T-helper 2 cell treated with Interferon-gamma antibody and Interleukin-4, amounts not matched to agents 5 μg/mL and 100 μg/mL, for 36 hours (primary cell): ENCODE results near the gene RECK.

Experiments
- DNase-seq: peaks from one replicate; pipeline ENCODE4 v3.0.0; 2021; ENCODE audit warnings: low spot score
- H3K27ac Mint-ChIP-seq: one replicate; pipeline ENCODE4 v1.8.0; 2021; ENCODE audit warnings: mild to moderate bottlenecking, mixed read lengths
- H3K27me3 Mint-ChIP-seq: one replicate; pipeline ENCODE4 v1.8.0; 2021; ENCODE audit warnings: low read depth, mixed read lengths
- H3K36me3 Mint-ChIP-seq: one replicate; pipeline ENCODE4 v1.8.0; 2021; ENCODE audit warnings: low read depth, mixed read lengths
- H3K4me1 Mint-ChIP-seq: one replicate; pipeline ENCODE4 v1.8.0; 2021; ENCODE audit warnings: low read depth, mixed read lengths
- H3K4me3 Mint-ChIP-seq: one replicate; pipeline ENCODE4 v1.8.0; 2022; ENCODE audit warnings: mild to moderate bottlenecking, moderate library complexity, mixed read lengths
- H3K9me3 Mint-ChIP-seq: one replicate; pipeline ENCODE4 v1.8.0; 2021; ENCODE audit warnings: mixed read lengths

The RECK gene

DNA sequence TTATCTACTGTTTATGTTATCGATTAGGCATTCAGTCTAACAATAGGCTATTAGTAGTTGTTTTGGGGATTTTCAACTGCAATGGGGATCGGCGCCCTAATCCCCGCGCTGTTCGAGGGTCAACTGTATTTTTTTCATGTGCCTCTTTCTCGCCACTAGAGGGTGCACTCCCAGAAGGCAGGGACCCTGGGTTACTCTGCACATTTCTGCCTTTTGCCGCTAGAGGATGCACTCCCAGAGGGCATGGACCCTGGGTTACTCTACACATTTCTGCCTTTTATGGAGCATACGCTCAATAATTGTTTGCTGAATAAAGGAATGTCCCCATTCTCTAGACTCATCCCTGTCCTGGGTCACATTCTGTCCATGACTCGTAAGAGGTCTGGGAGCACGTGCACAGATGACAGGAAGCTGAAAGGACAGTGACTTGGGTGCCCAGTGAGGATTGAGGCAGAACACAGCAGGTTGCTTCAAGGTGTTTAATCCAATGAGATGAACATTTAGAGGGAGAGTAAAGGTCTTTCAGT, 27.9 kb upstream of the RECK start:
- Mint-ChIP-seq H3K27me3 (peaks cover 41% of the 10 kb centered on the region), H3K4me3 (no peak overlapping the region), H3K9me3 (peaks cover 9% of the 10 kb centered on the region), H3K36me3 (no peaks in the 10 kb centered on the region), H3K27ac (no peak overlapping the region), H3K4me1 (peaks cover 14% of the 10 kb centered on the region)
- peak; percentile 51 for DNase-seq

DNA sequence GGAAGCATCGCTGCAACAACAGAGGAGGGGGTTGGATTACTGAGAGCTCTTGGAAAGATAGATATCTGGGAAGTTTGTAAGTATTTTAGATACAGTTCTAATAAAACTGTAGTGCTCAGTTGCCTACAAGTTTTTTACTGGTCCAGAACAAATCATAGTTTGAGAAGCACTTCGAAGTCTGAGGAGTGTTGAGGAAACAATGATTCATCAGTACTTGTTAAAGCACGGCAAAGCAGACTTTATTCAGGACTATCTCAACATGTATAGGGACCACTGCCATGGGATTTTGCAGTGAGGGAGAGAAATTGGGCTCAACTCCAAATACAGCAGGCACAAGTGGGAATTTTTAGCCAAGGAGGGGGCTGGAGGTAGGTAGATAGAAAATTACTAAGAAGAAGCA, 25.3 kb upstream of the RECK start:
- no peak overlapping the region for H3K4me3 Mint-ChIP-seq
- H3K36me3 Mint-ChIP-seq, result no peaks in the 10 kb centered on the region
- peaks cover 14% of the 10 kb centered on the region for H3K4me1 Mint-ChIP-seq
- no peak overlapping the region for H3K27ac Mint-ChIP-seq
- DNase-seq, result no peak
- peaks cover under 1% of the 10 kb centered on the region for H3K9me3 Mint-ChIP-seq
- H3K27me3 Mint-ChIP-seq, result peaks cover 51% of the 10 kb centered on the region

DNA sequence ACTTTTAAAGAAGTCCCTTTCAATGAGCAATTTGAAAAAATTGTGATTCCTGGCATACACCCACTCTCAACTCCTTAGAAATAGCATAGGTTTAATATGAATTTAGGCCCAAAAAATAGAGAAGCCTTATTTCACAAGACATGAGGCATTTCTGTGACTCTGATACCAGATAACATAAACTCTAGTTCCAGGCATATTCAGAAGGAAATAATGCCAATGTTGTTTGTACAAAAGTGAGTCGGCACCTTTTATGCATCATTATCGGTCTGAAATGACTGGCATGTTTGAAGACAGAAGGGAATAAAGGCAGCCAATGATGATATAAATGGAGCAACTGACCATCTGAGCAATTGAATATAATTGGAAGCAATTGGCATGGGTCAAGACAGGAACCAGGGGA, 19.4 kb upstream of the RECK start:
- no peaks in the 10 kb centered on the region for H3K4me1 Mint-ChIP-seq
- H3K27me3 Mint-ChIP-seq, result peaks cover 36% of the 10 kb centered on the region
- H3K27ac Mint-ChIP-seq, result no peak overlapping the region
- no peak overlapping the region for H3K4me3 Mint-ChIP-seq
- no peaks in the 10 kb centered on the region for H3K36me3 Mint-ChIP-seq
- no peaks in the 10 kb centered on the region for H3K9me3 Mint-ChIP-seq
- DNase-seq, result no peak

DNA sequence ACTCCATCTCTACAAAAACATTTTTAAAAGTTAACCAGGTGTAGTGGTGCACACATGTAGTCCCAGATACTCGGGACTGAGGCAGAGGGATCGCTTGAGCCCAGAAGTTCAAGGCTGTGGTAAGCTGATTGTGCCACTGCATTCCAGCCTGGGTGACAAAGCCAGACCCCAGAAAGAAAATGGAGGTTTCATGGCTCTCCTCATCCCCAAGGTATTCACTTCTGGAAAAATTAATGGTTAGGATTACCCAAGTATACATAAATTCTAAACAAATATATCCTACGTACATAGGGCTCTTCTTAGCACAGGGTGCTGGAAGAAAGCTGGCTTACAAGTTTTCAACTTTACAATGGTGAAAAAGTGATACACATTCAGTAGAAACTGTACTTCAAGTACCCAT, 18.6 kb upstream of the RECK start:
- no peak overlapping the region for H3K4me3 Mint-ChIP-seq
- H3K36me3 Mint-ChIP-seq, result no peaks in the 10 kb centered on the region
- no peak overlapping the region for H3K27ac Mint-ChIP-seq
- peaks cover 34% of the 10 kb centered on the region for H3K27me3 Mint-ChIP-seq
- no peaks in the 10 kb centered on the region for H3K9me3 Mint-ChIP-seq
- no peaks in the 10 kb centered on the region for H3K4me1 Mint-ChIP-seq
- DNase-seq, result no peak

DNA sequence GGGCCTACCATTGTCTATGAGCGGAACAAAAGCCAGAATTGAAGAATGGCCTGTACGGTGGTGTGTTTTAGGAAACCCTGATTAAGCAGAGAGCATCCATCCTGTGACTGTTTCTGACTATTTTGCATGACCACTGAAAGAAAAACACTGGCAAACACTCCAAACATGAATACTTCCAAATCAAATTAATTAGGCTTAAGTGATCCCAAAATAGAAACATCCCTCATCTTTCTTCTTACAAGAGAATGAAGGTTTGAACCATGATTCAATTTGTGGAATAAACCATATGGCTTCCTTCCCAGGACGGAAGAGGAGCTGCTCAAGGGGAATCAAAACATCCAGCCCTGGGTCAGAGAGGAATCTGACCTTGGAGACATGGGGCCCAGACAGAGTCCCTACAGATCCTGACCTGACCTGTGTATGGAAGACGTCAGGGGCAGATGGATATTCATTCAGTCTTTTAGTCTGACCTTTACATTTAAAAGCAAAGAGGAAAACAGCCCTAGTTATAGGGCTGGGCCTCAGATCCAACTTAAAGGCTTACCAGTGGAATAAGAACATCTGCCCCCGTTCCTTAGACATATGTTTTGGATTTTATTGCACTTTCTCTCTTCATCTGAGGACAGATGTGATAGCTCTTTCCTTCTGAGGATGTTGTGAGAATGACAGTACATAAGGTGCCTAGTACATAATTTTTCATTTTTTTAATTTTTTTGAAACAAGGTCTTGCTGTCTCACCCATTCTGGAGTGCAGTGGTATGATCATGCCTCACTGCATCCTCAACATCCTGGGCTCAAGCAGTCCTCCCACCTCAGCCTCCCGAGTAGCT, 17.6 kb upstream of the RECK start:
- no peak overlapping the region for H3K27ac Mint-ChIP-seq
- H3K9me3 Mint-ChIP-seq, result no peaks in the 10 kb centered on the region
- no peaks in the 10 kb centered on the region for H3K4me1 Mint-ChIP-seq
- H3K36me3 Mint-ChIP-seq, result no peaks in the 10 kb centered on the region
- no peak for DNase-seq
- H3K27me3 Mint-ChIP-seq, result peaks cover 27% of the 10 kb centered on the region
- H3K4me3 Mint-ChIP-seq, result no peak overlapping the region

DNA sequence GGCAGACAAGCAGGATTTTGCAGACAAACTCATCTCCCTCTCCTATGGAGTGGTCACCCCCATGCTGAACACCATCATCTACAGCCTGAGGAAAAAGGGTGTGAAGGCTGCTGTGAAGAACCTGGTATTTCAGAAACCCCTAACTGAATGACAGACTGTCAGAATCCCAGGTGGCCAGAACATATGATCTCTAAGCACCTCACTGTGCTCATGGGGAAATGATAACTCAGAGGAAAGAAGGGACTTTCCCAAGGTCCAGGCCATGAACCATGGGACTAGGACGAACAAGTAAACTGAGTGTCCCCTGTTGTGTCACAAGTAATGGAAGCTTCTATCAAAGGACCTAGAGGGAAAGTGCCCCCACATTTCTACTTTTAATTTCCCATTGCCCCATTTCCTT, 14.7 kb upstream of the RECK start:
- Mint-ChIP-seq H3K4me1 (no peaks in the 10 kb centered on the region), H3K36me3 (no peaks in the 10 kb centered on the region), H3K27ac (no peak overlapping the region)

DNA sequence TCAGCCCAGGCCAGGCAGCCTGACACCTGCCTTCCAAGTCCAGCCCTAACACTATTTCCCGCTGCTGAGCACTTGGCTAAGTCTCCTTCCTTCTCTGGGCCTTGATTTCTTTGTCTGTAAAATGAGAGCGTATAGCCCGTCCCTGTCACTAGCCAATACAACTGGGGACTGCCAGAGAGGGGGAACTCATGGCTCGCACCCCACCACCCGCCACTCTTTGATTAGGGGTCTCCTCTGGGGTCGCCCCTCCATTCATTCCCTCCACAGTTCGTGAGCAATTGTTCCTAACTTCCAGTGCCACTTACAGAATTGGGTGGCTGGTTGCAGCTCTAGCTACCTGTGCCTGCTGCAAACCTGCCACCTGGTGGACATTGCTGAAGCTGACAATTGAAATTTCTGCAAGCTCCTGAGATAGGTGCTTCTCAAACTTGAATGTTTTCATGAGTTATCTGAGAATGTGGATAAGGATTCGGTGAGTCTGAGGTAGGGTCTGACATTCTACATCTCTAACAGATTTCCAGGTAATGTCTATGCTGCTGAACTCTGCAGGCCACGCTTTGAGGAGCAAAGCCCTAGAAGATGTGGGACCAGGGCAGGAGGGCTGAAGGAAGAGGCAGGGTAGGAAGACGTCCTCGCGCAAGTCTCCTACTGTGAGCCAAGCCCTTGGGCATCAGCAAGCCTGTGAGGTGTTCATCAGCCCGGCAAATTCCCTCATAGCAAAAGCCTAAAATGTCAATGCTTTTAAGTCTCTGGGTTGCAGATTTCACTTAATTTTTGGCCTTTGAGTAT, 13.3 kb upstream of the RECK start:
- H3K27ac Mint-ChIP-seq, result no peak overlapping the region
- no peaks in the 10 kb centered on the region for H3K36me3 Mint-ChIP-seq
- H3K9me3 Mint-ChIP-seq, result no peaks in the 10 kb centered on the region
- peaks cover 15% of the 10 kb centered on the region for H3K27me3 Mint-ChIP-seq
- DNase-seq, result peak; percentile 51
- H3K4me3 Mint-ChIP-seq, result no peak overlapping the region
- no peaks in the 10 kb centered on the region for H3K4me1 Mint-ChIP-seq

More for the DNA sequence above, 14.7 kb upstream of the RECK start:
- peaks cover 17% of the 10 kb centered on the region for H3K27me3 Mint-ChIP-seq
- H3K9me3 Mint-ChIP-seq, result no peaks in the 10 kb centered on the region
- no peak for DNase-seq
- H3K4me3 Mint-ChIP-seq, result no peak overlapping the region

DNA sequence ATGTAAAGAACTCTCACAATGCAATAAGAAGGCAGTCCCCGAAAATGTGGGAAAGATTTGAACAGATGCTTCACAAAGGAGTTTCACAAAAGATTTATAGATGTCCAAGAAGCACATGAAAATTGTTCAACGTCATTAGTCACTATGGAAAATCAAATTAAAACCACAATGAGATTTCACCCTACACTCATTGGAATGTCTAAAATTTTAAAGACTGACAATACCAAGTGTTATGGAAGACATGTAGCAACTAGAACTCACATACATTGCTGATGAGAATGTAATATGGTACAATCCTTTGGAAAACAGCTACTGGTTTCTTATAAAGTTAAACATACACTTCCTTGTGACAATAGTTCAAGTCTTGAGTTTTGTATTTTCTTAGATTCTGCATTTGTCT, 11.0 kb upstream of the RECK start:
- H3K9me3 Mint-ChIP-seq, result no peaks in the 10 kb centered on the region
- H3K27me3 Mint-ChIP-seq, result peaks cover 19% of the 10 kb centered on the region
- H3K36me3 Mint-ChIP-seq, result no peaks in the 10 kb centered on the region
- H3K27ac Mint-ChIP-seq, result no peak overlapping the region
- no peak overlapping the region for H3K4me3 Mint-ChIP-seq
- no peaks in the 10 kb centered on the region for H3K4me1 Mint-ChIP-seq
- no peak for DNase-seq

DNA sequence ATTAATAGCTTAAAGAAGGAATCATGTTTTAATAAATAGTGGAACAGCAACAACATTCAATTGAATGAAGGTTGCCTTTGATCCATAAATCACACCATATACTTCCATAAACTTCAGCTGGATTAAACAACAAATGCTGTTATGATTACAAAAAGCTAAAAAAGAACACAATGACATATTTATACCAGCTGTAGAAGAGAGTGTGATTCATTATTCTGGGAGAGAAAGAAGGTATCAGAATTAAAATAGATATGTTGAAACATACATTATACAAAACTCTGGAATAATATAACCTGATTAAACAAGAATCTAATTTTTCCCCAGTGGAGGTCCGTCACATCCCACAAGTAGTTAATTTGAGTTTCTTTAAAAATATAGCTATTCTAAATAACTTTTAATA, 7.5 kb upstream of the RECK start:
- Mint-ChIP-seq H3K9me3 (no peaks in the 10 kb centered on the region), H3K36me3 (no peaks in the 10 kb centered on the region), H3K4me3 (no peak overlapping the region), H3K27me3 (peaks cover 35% of the 10 kb centered on the region), H3K4me1 (no peaks in the 10 kb centered on the region), H3K27ac (no peak overlapping the region)
- no peak for DNase-seq

DNA sequence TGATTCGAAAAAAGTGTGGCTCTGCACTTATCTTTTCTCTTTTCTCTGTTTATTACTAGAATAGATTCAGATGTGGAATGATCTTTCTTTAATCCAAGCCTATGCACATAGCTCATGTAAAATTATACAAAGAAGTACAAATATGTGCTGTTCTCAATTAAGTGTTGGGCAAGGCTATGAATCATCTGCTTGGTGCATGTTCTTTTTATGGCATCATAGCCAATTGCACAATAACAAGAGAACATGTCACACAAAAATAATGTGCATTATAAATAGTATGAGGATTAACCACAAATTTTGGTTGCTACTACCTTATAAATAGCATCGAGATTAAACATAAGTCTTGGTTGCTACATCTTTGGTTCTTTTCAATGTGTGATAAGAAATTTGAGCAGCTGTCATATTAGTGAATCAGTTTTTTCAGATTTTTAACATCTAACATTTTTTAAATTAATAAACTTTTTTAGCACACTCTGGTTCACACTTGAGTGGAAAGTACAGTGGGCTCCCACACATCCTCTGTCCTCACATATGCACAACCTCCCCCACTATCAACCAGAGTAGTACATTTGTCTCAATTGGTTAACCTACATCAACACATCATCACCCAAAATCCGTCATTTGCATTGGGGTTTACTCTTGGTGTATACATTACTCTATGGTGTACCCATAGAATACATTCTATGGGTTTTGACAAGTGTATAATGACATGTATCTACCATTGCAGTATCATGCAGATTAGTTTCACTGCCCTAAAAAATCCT, 6.8 kb upstream of the RECK start:
- H3K27me3 Mint-ChIP-seq, result peaks cover 35% of the 10 kb centered on the region
- no peaks in the 10 kb centered on the region for H3K9me3 Mint-ChIP-seq
- H3K36me3 Mint-ChIP-seq, result no peaks in the 10 kb centered on the region
- no peaks in the 10 kb centered on the region for H3K4me1 Mint-ChIP-seq
- DNase-seq, result no peak
- H3K4me3 Mint-ChIP-seq, result no peak overlapping the region
- no peak overlapping the region for H3K27ac Mint-ChIP-seq

DNA sequence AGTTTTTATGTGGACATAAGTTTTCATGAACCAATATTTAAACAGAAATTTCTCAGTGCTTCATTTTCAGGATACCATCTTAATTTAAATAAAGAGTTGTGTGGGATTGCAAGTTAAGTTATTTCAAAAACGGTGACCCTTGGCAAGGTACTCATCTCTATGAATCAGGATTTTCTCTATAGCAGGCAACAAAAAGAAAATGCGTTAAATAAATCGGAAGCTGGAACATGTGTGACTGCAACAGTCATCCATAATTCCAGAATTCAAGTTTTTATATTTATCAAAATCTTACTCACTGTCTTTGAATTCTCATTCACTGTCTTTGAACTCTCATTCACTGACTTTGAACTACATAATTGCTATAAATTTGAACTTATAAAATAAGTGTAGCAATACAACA, 5.8 kb upstream of the RECK start:
- DNase-seq, result no peak
- Mint-ChIP-seq H3K36me3 (no peaks in the 10 kb centered on the region), H3K4me3 (no peak overlapping the region)

DNA sequence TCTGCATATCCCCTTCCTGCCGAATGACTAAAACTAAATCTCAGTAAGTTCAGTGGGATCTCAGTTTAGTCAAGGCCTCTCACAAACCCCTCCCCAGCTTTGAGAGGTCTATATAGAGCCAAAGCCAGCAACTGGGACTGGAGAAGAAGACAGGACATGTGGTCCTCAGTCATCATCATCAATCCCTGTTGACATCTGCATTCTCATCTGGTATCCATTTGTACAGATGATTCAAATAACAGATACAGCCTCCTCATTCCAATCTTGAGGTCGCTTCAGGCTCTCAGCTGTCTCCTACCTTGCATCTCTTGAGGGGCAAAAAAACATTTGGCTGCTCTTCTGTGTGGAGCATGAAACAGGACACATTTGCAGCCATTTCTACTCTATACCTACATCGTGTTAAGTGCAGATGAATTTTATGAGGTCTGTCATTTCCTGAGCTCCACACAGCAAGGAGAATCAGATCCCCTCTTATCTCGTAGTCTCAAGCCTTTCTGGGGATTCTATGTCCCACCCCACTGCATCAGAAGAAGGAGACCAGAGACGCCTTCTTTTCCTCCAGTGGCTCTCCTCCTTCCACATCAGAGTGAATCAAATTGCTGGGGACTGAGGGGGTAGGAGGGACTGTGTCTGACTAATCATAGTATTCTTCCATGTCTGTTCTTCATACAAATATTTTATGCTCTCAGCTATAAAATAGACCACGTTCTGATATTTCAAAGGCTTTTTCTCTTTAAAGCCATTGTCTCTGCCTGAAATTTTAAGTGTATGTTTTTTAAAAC, 4.7 kb upstream of the RECK start:
- Mint-ChIP-seq H3K4me1 (peaks cover 4% of the 10 kb centered on the region), H3K36me3 (no peaks in the 10 kb centered on the region), H3K9me3 (no peaks in the 10 kb centered on the region), H3K27me3 (peaks cover 32% of the 10 kb centered on the region), H3K27ac (no peak overlapping the region), H3K4me3 (no peak overlapping the region)
- no peak for DNase-seq

More for the DNA sequence above, 5.8 kb upstream of the RECK start:
- Mint-ChIP-seq H3K9me3 (no peaks in the 10 kb centered on the region), H3K4me1 (no peaks in the 10 kb centered on the region), H3K27ac (no peak overlapping the region), H3K27me3 (peaks cover 34% of the 10 kb centered on the region)

DNA sequence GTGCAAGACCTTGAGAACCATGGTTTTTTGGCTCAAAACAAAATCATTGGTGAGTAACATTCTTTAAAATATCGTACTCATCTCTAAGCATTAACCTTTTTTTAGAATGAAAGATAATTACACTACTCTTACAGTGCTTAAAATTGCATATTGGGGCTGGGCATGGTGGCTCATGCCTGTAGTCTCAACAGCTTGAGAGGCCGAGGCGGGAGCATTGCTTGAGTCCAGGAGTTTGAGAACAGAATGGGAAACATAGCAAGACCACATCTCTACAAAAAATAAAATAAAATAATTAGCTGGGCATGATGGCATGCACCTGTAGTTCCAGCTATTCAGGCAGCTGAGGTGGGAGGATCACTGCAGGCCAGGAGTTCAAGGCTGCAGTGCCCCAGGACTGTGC, 2.9 kb upstream of the RECK start:
- no peak for DNase-seq
- Mint-ChIP-seq H3K4me3 (no peak overlapping the region), H3K9me3 (no peaks in the 10 kb centered on the region), H3K4me1 (peaks cover 10% of the 10 kb centered on the region), H3K36me3 (peaks cover 3% of the 10 kb centered on the region), H3K27me3 (peaks cover 31% of the 10 kb centered on the region), H3K27ac (no peak overlapping the region)
